Stimulated activated CD8-positive, alpha-beta memory T cell treated with anti-CD3 and anti-CD28 coated beads, Interleukin-12 subunit alpha, Interleukin-12 subunit beta, amount 100 ng/mL, for 24 hours (primary cell): ENCODE results near the gene PPP3R1.

Source experiments
- DNase-seq: peaks from one replicate; pipeline ENCODE4 v3.0.0-alpha.2; 2020; ENCODE audit errors: extremely low read depth

PPP3R1 gene

GRCh38 chr2:68252400-68253218, at the start of gene PPP3R1:
PPP3R1 (minus strand) TSS chr2:68252532; CDS start chr2:68252127, 405 bp downstream.
- DNase-seq: peak; percentile 83

GRCh38 chr2:68295516-68295915, 43.2 kb upstream of the PPP3R1 start:
- DNase-seq: no peak

GRCh38 chr2:68294913-68295312, 42.6 kb upstream of the PPP3R1 start:
- DNase-seq: no peak

GRCh38 chr2:68294187-68294586, 41.9 kb upstream of the PPP3R1 start:
- no peak for DNase-seq

- no peak for DNase-seq
These were observed 41.4 kb upstream of the PPP3R1 start for GRCh38 chr2:68293755-68294154.

GRCh38 chr2:68293024-68293423, 40.7 kb upstream of the PPP3R1 start:
- DNase-seq: no peak

- no peak for DNase-seq
These were observed 39.9 kb upstream of the PPP3R1 start for GRCh38 chr2:68292108-68292710.

GRCh38 chr2:68291314-68291713, 39.0 kb upstream of the PPP3R1 start:
- DNase-seq: no peak

- DNase-seq: no peak
These were observed 38.6 kb upstream of the PPP3R1 start for GRCh38 chr2:68290901-68291300.

GRCh38 chr2:68287580-68288441, 35.5 kb upstream of the PPP3R1 start:
- DNase-seq: no peak

- DNase-seq: no peak
These were observed 32.6 kb upstream of the PPP3R1 start for GRCh38 chr2:68284896-68285295.

- DNase-seq: no peak
These were observed 31.1 kb upstream of the PPP3R1 start for GRCh38 chr2:68283419-68283812.

- no peak for DNase-seq
These were observed 30.6 kb upstream of the PPP3R1 start for GRCh38 chr2:68282811-68283418.

GRCh38 chr2:68280796-68281195, 28.5 kb upstream of the PPP3R1 start:
- DNase-seq: no peak

- no peak for DNase-seq
These were observed 28.0 kb upstream of the PPP3R1 start for GRCh38 chr2:68280348-68280747.

- DNase-seq: no peak
These were observed 27.4 kb upstream of the PPP3R1 start for GRCh38 chr2:68279691-68280090.

- no peak for DNase-seq
These were observed 25.8 kb upstream of the PPP3R1 start for GRCh38 chr2:68278169-68278568.

- no peak for DNase-seq
These were observed 21.7 kb upstream of the PPP3R1 start for GRCh38 chr2:68274022-68274421.

- DNase-seq: no peak
These were observed 20.1 kb upstream of the PPP3R1 start for GRCh38 chr2:68272246-68272994.

GRCh38 chr2:68266655-68267054, 14.3 kb upstream of the PPP3R1 start:
- no peak for DNase-seq

- no peak for DNase-seq
These were observed 11.3 kb upstream of the PPP3R1 start for GRCh38 chr2:68263632-68264031.
